Neural cell (in vitro differentiated cells): Measurements from ENCODE around the gene CRY2.
A peak's percentile ranks its signal among the peaks of the same experiment; 100 is the strongest.

Source experiments
- EP300 ChIP-seq: fragments of 450-650 bp; conservative IDR thresholded peaks from 2 replicates; pipeline ENCODE4 v1.6.1; 2014; ENCODE audit warnings: antibody characterized with exemption, mild to moderate bottlenecking, moderate library complexity; ENCODE audit not compliant: poor library complexity, severe bottlenecking
- EZH2 ChIP-seq: fragments of 200-600, 300-800 bp; shearing (Covaris generic), sonication (generic); IDR thresholded peaks from 2 replicates; pipeline ENCODE4 v1.6.1; 2014; ENCODE audit warnings: antibody characterized with exemption, low read length, borderline replicate concordance, mild to moderate bottlenecking; ENCODE audit not compliant: insufficient read depth, poor library complexity, severe bottlenecking
- RAD21 ChIP-seq: fragments of 450-650 bp; conservative IDR thresholded peaks from 2 replicates; pipeline ENCODE4 v1.6.1; 2014; ENCODE audit warnings: antibody characterized with exemption, mild to moderate bottlenecking, moderate library complexity
- TF ChIP-seq, protein P1 (sequence below): fragments of 450-650 bp; IDR thresholded peaks from 2 replicates; pipeline ENCODE4 v1.5.1; 2014; ENCODE audit warnings: antibody characterized with exemption, mild to moderate bottlenecking, moderate library complexity; ENCODE audit not compliant: poor library complexity, severe bottlenecking

DNA sequence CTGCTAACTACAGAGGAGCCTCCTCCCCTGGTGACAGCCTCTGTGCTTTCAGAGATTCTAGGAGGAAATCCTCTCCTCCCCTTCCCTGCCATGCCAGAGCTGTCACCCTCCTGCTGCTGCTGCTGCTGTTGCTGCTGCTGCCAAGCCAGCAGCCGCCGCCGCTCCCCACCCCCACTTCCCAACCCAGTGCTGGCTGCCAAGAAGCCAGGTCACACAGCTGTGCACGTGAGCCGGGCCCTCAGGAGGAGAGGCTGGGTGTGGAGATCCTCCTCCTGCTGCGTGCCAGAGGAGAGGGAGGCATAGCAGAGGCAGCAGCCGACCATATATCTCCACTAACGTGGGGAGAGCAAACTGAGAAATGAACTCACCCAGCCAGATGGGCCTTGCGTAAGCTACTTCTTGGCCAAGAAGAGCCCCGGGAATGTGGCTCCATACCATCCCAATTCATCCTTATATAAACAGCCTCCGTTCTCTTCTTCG lies 12.4 kb downstream of the CRY2 start:
- TF ChIP-seq, protein P1, sequence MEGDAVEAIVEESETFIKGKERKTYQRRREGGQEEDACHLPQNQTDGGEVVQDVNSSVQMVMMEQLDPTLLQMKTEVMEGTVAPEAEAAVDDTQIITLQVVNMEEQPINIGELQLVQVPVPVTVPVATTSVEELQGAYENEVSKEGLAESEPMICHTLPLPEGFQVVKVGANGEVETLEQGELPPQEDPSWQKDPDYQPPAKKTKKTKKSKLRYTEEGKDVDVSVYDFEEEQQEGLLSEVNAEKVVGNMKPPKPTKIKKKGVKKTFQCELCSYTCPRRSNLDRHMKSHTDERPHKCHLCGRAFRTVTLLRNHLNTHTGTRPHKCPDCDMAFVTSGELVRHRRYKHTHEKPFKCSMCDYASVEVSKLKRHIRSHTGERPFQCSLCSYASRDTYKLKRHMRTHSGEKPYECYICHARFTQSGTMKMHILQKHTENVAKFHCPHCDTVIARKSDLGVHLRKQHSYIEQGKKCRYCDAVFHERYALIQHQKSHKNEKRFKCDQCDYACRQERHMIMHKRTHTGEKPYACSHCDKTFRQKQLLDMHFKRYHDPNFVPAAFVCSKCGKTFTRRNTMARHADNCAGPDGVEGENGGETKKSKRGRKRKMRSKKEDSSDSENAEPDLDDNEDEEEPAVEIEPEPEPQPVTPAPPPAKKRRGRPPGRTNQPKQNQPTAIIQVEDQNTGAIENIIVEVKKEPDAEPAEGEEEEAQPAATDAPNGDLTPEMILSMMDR = no peak
- TF ChIP-seq EZH2 (no peak), RAD21 (no peak), EP300 (peak; percentile 80)
